Esophagus muscularis mucosa (tissue), 4 donors: Measurements from ENCODE around the gene HERC3. TPM values are rescaled to one million over a fixed set of nuclear protein-coding genes. Genes with fewer than 3 reads are reported as not detected.
A peak's percentile ranks its signal among the peaks of the same experiment; 100 is the strongest.

Source experiments
- DNase-seq: peaks from one replicate; pipeline ENCODE4 v3.0.0-alpha.2; 2017; ENCODE audit errors: extremely low spot score
- H3K27ac ChIP-seq, 4 donors: fragments of 200-600 bp; sonication (generic); replicated peaks in 1 of 4; 1 replicate in 3 of 4; 2 replicates in 1 of 4; pipeline ENCODE4 v1.5.1; 2016 to 2019; ENCODE audit warnings: mild to moderate bottlenecking in 1 of 4
- H3K27me3 ChIP-seq, 4 donors: fragments of 200-600 bp; sonication (generic); one replicate each; pipeline versions ENCODE4 v1.5.1 to v1.6.0; 2016 to 2019
- H3K36me3 ChIP-seq, 4 donors: fragments of 200-600 bp; sonication (generic); one replicate each; pipeline ENCODE4 v1.5.1; 2016 to 2019
- H3K4me1 ChIP-seq, 4 donors: fragments of 200-600 bp; sonication (generic); one replicate each; pipeline ENCODE4 v1.5.1; 2016 to 2019
- H3K4me3 ChIP-seq, 4 donors: fragments of 200-600 bp; sonication (generic); 1 replicate in 2 of 4; 2 replicates in 2 of 4; pipeline ENCODE4 v1.5.1; 2016 to 2019; ENCODE audit warnings: mild to moderate bottlenecking in 4 of 4, moderate library complexity in 1 of 4
- H3K9me3 ChIP-seq, 4 donors: fragments of 200-600 bp; sonication (generic); 1 replicate in 3 of 4; 2 replicates in 1 of 4; pipeline ENCODE4 v1.5.1; 2016 to 2019
- EP300 ChIP-seq: sonication (generic); formaldehyde crosslinking; IDR thresholded peaks from one replicate; pipeline ENCODE4 v1.6.1; 2017; ENCODE audit warnings: antibody characterized with exemption
- POLR2A ChIP-seq: fragments of 450-650 bp; IDR thresholded peaks from one replicate; pipeline ENCODE4 v1.6.1; 2017; ENCODE audit warnings: antibody characterized with exemption, moderate library complexity, mild to moderate bottlenecking, low read depth
- POLR2AphosphoS5 ChIP-seq, 2 donors: sonication (generic); formaldehyde crosslinking; IDR thresholded peaks; one replicate each; pipeline ENCODE4 v1.6.1; 2017; ENCODE audit warnings: antibody characterized with exemption in 2 of 2
- WGBS: methylation state at CpG from one replicate; pipeline ENCODE4 v1.1.5; 2018; 5-methylcytosine and 5-hydroxymethylcytosine counted together
- intact Hi-C: fragments of 100-400 bp; cut with DNase I; formaldehyde crosslinking; loops from one replicate; pipeline ENCODE4 v1.15.1; 2023
- total RNA-seq, 4 donors: library from RNA; depleted of rRNA; stranded (reverse); fragments of >200 nt; gene quantifications; one replicate each; pipeline versions ENCODE4 v1.1.0 to v1.2.1, GENCODE V29; 2016
- TF ChIP-seq, protein P1 (sequence below), 3 experiments: fragments of 200-600 bp in 2 of 3; fragments of 450-650 bp in 1 of 3; sonication (generic) in 2 of 3; IDR thresholded peaks; one replicate each; pipeline ENCODE4 v1.5.1; 2017 to 2019; ENCODE audit warnings: antibody characterized with exemption in 3 of 3, mild to moderate bottlenecking in 2 of 3, moderate library complexity in 1 of 3

The HERC3 gene
- total RNA-seq: 10 to 100 TPM; 39.8 to 58.2 (median 51.2) TPM

DNA sequence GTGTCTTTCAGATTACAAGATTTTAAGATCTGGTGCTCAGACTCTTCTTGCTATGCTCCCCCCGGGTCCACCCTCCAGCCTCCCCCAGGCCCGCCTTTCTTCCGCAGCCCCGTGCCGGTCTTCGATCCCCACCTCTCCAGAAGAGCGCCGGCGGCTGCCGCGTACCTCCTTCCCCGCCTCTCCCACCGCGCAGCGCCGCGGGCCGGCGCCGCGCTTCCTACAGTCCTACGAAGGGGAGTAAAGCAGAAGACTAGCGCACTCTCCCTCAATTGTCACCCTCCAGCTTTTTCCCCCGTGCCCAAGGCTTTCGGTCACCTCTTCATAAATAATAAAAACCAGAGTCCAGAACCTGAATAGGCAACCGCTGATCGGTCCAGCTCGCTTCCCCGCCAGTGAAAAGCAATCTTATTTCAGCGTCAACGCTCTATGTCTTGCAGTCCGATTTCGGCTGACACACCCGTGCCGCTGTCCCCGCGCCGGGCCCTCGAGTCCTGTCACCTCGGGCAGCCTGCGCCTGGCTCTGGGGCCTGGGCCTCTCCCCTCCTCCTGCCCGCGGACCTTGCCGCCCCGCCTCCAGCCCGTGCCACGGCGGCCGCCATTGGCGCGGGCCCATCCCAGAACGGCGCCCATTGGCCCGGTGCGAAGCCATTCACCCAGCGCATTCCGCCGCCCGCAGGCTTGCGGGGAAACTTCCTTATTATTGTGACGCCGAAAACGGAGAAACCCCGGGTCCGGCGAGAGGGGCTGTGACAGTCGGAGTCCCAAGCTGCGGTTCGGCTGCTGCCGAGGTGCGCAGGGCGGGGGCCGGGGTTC is at the start of gene HERC3:
TSS of gene HERC3 (plus strand) at position 694 of the 813 bp plus-strand sequence. CDS start 13,344 bp downstream, outside the sequence.
- peak; percentile 97 for DNase-seq
- H3K36me3 ChIP-seq: peaks cover 0 to 13% (median 11%) of the 10 kb centered on the region in 4 donors
- H3K4me3 ChIP-seq: peak within 1 kb of the TSS; percentile 83 to 97 (median 91)
- intact Hi-C loops: loop anchor here (5.0 kb wide), 2 partner anchors 65 to 70 kb away; partner anchors contain the start of gene PYURF
- no peaks in the 10 kb centered on the region for H3K27me3 ChIP-seq
- WGBS: 1% methylated on average over 29 of the region's 73 CpGs
- peaks cover 10 to 51% (median 37%) of the 10 kb centered on the region in 4 donors for H3K4me1 ChIP-seq
- H3K9me3 ChIP-seq: no peaks in the 10 kb centered on the region
- TF ChIP-seq POLR2AphosphoS5 (IDR thresholded peaks at IDR 0.05) (peak; percentile 80 to 83), POLR2A (peak; percentile 6), EP300 (no peak)
- TF ChIP-seq, protein P1, sequence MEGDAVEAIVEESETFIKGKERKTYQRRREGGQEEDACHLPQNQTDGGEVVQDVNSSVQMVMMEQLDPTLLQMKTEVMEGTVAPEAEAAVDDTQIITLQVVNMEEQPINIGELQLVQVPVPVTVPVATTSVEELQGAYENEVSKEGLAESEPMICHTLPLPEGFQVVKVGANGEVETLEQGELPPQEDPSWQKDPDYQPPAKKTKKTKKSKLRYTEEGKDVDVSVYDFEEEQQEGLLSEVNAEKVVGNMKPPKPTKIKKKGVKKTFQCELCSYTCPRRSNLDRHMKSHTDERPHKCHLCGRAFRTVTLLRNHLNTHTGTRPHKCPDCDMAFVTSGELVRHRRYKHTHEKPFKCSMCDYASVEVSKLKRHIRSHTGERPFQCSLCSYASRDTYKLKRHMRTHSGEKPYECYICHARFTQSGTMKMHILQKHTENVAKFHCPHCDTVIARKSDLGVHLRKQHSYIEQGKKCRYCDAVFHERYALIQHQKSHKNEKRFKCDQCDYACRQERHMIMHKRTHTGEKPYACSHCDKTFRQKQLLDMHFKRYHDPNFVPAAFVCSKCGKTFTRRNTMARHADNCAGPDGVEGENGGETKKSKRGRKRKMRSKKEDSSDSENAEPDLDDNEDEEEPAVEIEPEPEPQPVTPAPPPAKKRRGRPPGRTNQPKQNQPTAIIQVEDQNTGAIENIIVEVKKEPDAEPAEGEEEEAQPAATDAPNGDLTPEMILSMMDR (IDR thresholded peaks at IDR 0.05): peak in 1 of 3 experiments; percentile 29
- peak within 1 kb of the TSS; percentile 96 to 99 (median 98) for H3K27ac ChIP-seq

DNA sequence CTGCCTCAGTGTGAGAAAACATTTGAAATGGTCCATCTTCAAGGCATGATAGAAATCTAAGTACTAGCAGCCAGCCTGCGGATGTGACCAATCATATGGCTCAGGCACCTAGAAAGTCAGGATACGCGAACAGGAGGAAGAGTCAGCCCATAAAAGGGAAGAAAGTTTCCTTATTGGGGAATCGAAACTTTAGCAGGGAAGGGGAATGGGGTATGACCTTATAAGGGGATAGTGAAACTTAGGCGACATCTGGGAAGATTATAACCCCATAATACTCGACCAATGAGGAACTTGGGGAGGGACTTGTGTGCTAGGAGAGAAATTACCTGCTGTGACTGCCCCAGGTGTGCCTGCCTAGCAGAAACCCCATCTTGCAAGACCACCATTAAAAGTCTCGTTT is 42.5 kb upstream of the HERC3 start:
- H3K4me3 ChIP-seq: no peak overlapping the region
- H3K9me3 ChIP-seq: no peaks in the 10 kb centered on the region
- no peak overlapping the region for H3K27ac ChIP-seq
- no peaks in the 10 kb centered on the region for H3K27me3 ChIP-seq
- WGBS: 92% methylated on average over 7 of the region's 7 CpGs
- no peaks in the 10 kb centered on the region for H3K4me1 ChIP-seq
- intact Hi-C loops: no loop called here
- TF ChIP-seq POLR2A (no peak), POLR2AphosphoS5 (IDR thresholded peaks at IDR 0.05) (no peak), EP300 (no peak)
- TF ChIP-seq, protein P1 (IDR thresholded peaks at IDR 0.05): no peak
- H3K36me3 ChIP-seq: no peaks in the 10 kb centered on the region
- DNase-seq: no peak

DNA sequence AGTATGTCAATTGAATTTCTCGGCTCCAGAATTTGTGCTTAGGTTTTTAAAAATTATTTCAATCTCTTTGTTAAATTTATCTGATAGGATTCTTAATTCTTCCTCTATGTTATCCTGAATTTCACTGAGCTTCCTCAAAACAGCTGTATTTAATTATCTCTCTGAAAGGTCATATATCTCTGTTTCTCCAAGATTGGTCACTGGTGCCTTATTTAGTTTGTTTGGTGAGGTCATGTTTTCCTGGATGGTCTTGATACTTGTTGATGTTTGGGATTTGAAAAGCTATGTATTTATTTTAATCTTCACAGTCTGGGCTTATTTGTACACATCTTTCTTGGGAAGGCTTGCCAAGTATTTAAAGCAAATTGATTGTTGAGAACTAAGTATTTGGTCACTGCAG is 24.7 kb upstream of the HERC3 start:
- DNase-seq: no peak
- WGBS: 86% methylated on average over 1 of the region's 1 CpG
- Histone ChIP-seq H3K4me3 (no peak overlapping the region), H3K27me3 (no peaks in the 10 kb centered on the region), H3K9me3 (no peaks in the 10 kb centered on the region), H3K36me3 (no peaks in the 10 kb centered on the region), H3K4me1 (no peaks in the 10 kb centered on the region), H3K27ac (no peak overlapping the region)
- intact Hi-C loops: no loop called here
- TF ChIP-seq EP300 (no peak), POLR2AphosphoS5 (IDR thresholded peaks at IDR 0.05) (no peak), POLR2A (no peak)
- TF ChIP-seq, protein P1 (IDR thresholded peaks at IDR 0.05): no peak

DNA sequence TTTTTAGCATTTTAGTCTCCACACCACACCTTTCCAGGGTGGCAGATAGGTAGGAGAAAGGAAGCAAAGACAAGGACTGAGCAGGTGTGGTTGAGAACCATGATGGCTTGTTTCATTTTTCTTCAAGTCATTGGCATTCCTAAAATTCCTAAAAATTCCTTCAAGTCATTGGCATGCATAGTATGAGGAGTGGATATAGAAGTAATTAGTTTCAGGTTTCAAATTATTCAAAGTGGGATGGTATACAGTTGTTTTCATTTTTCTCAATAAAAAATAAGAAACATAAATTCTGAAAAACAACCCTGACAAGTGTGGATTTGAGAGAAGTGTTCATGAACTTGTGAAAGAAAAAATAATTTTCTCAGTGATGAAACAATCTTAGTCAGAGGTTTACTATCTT is 22.3 kb upstream of the HERC3 start:
- intact Hi-C loops: no loop called here
- Histone ChIP-seq H3K4me1 (peaks cover 5 to 14% (median 11%) of the 10 kb centered on the region in 4 donors), H3K9me3 (no peaks in the 10 kb centered on the region), H3K27me3 (no peaks in the 10 kb centered on the region), H3K27ac (no peak overlapping the region), H3K4me3 (no peak overlapping the region), H3K36me3 (no peaks in the 10 kb centered on the region)
- DNase-seq: no peak
- no peak for TF ChIP-seq POLR2A

DNA sequence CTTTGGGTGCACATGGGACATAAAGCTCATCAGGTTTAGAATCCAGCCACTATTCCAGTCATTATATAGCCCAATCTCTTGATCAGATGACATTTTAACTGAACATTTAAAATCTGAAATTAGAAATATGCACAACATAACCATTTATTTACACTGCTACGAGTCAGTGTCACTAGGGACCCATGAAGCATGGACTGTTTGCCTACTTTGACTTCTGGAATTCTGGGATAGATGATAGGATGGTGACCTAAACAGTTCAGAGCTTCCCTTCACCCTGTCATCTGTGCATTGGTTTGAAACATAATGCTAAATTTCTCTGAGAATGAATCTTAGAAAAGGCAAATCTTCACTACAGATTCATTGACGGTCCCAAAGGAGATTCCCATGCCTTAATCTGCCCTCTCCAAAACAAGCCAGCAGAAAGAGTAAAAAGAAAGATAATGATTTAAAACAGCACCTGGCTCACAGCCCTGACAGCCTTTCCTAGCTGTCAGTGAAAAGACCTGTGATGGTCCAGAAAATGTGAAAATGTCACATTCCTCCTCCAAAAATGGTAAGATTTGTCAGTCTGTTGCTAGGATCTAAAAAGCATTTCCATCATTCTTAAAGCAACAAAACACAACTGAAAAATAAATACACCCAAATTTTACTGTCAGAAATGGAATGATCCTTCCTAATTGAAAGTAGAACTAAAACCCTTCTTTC is 18.9 kb upstream of the HERC3 start:
- H3K9me3 ChIP-seq: no peaks in the 10 kb centered on the region
- 38% methylated on average over 2 of the region's 2 CpGs for WGBS
- no peak for DNase-seq
- no peaks in the 10 kb centered on the region for H3K27me3 ChIP-seq
- H3K4me1 ChIP-seq: peaks cover 5 to 14% (median 11%) of the 10 kb centered on the region in 4 donors
- H3K36me3 ChIP-seq: no peaks in the 10 kb centered on the region
- TF ChIP-seq, protein P1 (IDR thresholded peaks at IDR 0.05): no peak
- TF ChIP-seq EP300 (no peak), POLR2A (no peak), POLR2AphosphoS5 (IDR thresholded peaks at IDR 0.05) (no peak)
- H3K27ac ChIP-seq: no peak overlapping the region
- no peak overlapping the region for H3K4me3 ChIP-seq
- intact Hi-C loops: no loop called here
